Measurements from ENCODE around the gene OXGR1.

DNA sequence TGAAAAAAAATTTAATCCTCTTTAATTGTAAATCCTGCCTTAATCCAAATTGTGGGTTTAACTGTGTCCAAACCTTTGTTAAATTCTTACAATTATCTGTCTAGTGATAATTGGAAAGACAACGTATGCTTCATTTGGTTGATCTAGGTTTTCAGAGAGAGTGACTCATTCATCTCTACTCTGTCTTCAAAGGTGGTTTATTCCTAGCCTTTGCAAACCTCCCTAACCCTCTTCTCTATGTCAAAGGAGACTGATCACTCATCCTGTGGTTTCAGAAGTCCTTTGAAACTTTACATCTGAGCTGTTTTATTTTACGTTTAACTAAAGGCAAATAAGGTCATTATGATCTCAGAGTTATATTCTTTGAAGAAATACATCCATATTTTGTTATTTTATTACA, 8.8 kb upstream of the OXGR1 start:
- TF ChIP-seq POLR2A (IDR thresholded peaks at IDR 0.05), result no peak
- TF ChIP-seq, protein P1, sequence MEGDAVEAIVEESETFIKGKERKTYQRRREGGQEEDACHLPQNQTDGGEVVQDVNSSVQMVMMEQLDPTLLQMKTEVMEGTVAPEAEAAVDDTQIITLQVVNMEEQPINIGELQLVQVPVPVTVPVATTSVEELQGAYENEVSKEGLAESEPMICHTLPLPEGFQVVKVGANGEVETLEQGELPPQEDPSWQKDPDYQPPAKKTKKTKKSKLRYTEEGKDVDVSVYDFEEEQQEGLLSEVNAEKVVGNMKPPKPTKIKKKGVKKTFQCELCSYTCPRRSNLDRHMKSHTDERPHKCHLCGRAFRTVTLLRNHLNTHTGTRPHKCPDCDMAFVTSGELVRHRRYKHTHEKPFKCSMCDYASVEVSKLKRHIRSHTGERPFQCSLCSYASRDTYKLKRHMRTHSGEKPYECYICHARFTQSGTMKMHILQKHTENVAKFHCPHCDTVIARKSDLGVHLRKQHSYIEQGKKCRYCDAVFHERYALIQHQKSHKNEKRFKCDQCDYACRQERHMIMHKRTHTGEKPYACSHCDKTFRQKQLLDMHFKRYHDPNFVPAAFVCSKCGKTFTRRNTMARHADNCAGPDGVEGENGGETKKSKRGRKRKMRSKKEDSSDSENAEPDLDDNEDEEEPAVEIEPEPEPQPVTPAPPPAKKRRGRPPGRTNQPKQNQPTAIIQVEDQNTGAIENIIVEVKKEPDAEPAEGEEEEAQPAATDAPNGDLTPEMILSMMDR (IDR thresholded peaks at IDR 0.05), result no peak
